GM06990 (cell line): ENCODE measurements around the gene MN1.

Experiments used
- DNase-seq: peaks from one replicate; pipeline ENCODE4 v3.0.0-alpha.2; 2011; ENCODE audit not compliant: insufficient read length; ENCODE audit errors: extremely low read depth
- H3K27me3 ChIP-seq: replicated peaks from 2 replicates; pipeline ENCODE4 v1.6.0; 2011; ENCODE audit warnings: low read length; ENCODE audit not compliant: control insufficient read depth, insufficient read depth
- H3K36me3 ChIP-seq: 2 replicates; pipeline ENCODE4 v1.5.1; 2011; ENCODE audit warnings: low read length; ENCODE audit not compliant: control insufficient read depth, insufficient read depth
- H3K4me3 ChIP-seq: replicated peaks from 2 replicates; pipeline ENCODE4 v1.5.1; 2011; ENCODE audit warnings: low read depth, mild to moderate bottlenecking, control low read depth, low read length
- CTCF ChIP-seq: IDR thresholded peaks from 2 replicates; pipeline ENCODE4 v1.5.1; 2011; ENCODE audit warnings: low read length, control low read depth, mild to moderate bottlenecking, inconsistent platforms; ENCODE audit not compliant: insufficient read depth, poor library complexity, severe bottlenecking

Gene MN1

GRCh38 chr22:27698813-27699212 lies 102.7 kb downstream of the MN1 start:
- no peak overlapping the region for H3K4me3 ChIP-seq
- TF ChIP-seq CTCF, result no peak
- H3K36me3 ChIP-seq, result no peaks in the 10 kb centered on the region
- no peaks in the 10 kb centered on the region for H3K27me3 ChIP-seq
- DNase-seq, result no peak
